ENCODE results near the gene ZNF446. TPM values are rescaled to one million over a fixed set of nuclear protein-coding genes. Genes with fewer than 3 reads are reported as not detected.

ZNF446 gene
- total RNA-seq, 6 experiments from 2014 or later = 1.4 to 5.4 (median 4.1) TPM

GRCh38 chr19:58474291-58474996 is 1.7 kb upstream of the ZNF446 start:
- Histone ChIP-seq H3K4me1 (peaks cover 0 to 24% (median 9%) of the 10 kb centered on the region in 4 donors), H3K27ac (no peak overlapping the region), H3K9me3 (no peaks in the 10 kb centered on the region), H3K27me3 (no peaks in the 10 kb centered on the region), H3K4me3 (no peak overlapping the region), H3K36me3 (no peaks in the 10 kb centered on the region)
- no peak for ATAC-seq
- 76% methylated on average over 8 of the region's 12 CpGs for WGBS (ENCODE audit: insufficient coverage, low coverage, low lambda C conversion rate, missing lambda C conversion rate)
- peak in 1 of 3 donors; percentile 39 for DNase-seq
- TF ChIP-seq POLR2A (IDR thresholded peaks at IDR 0.05) = no peak
- no peak for TF ChIP-seq CTCF (IDR thresholded peaks at IDR 0.05)
- intact Hi-C loops (cut with DNase I) = no loop called here

- 13% methylated on average over 15 of the region's 27 CpGs for WGBS (ENCODE audit: insufficient coverage, low coverage, low lambda C conversion rate, missing lambda C conversion rate)
Observed at GRCh38 chr19:58474997-58475713, 997 bp upstream of the ZNF446 start.

GRCh38 chr19:58476498-58477015 is 405 bp downstream of the ZNF446 start:
- Histone ChIP-seq H3K27me3 (no peaks in the 10 kb centered on the region), H3K4me1 (peaks cover 0 to 24% (median 9%) of the 10 kb centered on the region in 4 donors), H3K4me3 (peak overlapping the region; percentile 66 to 70 (median 66)), H3K27ac (peak overlapping the region; percentile 68 to 91 (median 81)), H3K36me3 (peaks cover 0 to 4% (median 0%) of the 10 kb centered on the region in 4 donors), H3K9me3 (no peaks in the 10 kb centered on the region)
- intact Hi-C loops (cut with DNase I) = no loop called here
- peak; percentile 9 for TF ChIP-seq POLR2A (IDR thresholded peaks at IDR 0.05)
- no peak for TF ChIP-seq CTCF (IDR thresholded peaks at IDR 0.05)
- 5% methylated on average over 13 of the region's 27 CpGs for WGBS (ENCODE audit: insufficient coverage, low coverage, low lambda C conversion rate, missing lambda C conversion rate)
- peak; percentile 2 to 51 (median 16) for ATAC-seq
- DNase-seq = peak in 2 of 3 donors; percentile 66 to 67

More at GRCh38 chr19:58474997-58475713, 997 bp upstream of the ZNF446 start:
- peaks cover 0 to 24% (median 9%) of the 10 kb centered on the region in 4 donors for H3K4me1 ChIP-seq
- H3K36me3 ChIP-seq = no peaks in the 10 kb centered on the region
- peak overlapping the region; percentile 66 to 70 (median 66) for H3K4me3 ChIP-seq
- ATAC-seq = no peak
- H3K27ac ChIP-seq = peak overlapping the region; percentile 68 to 91 (median 81)
- no peaks in the 10 kb centered on the region for H3K9me3 ChIP-seq
- intact Hi-C loops (cut with DNase I) = no loop called here
- TF ChIP-seq CTCF (IDR thresholded peaks at IDR 0.05) (no peak), POLR2A (IDR thresholded peaks at IDR 0.05) (no peak)
- DNase-seq = peak in 1 of 3 donors; percentile 19
- no peaks in the 10 kb centered on the region for H3K27me3 ChIP-seq

GRCh38 chr19:58477130-58477529 is 978 bp downstream of the ZNF446 start:
- no peaks in the 10 kb centered on the region for H3K9me3 ChIP-seq
- TF ChIP-seq CTCF (IDR thresholded peaks at IDR 0.05) (no peak), POLR2A (IDR thresholded peaks at IDR 0.05) (no peak)
- H3K27me3 ChIP-seq = no peaks in the 10 kb centered on the region
- ATAC-seq = no peak
- peak in 1 of 3 donors; percentile 61 for DNase-seq
- peak overlapping the region in 1 of 3 donors; percentile 66 for H3K4me3 ChIP-seq
- H3K27ac ChIP-seq = peak overlapping the region; percentile 68 to 91 (median 81)
- 88% methylated on average over 5 of the region's 15 CpGs for WGBS (ENCODE audit: insufficient coverage, low coverage, low lambda C conversion rate, missing lambda C conversion rate)
- H3K36me3 ChIP-seq = peaks cover 0 to 4% (median 0%) of the 10 kb centered on the region in 4 donors
- peaks cover 0 to 24% (median 9%) of the 10 kb centered on the region in 4 donors for H3K4me1 ChIP-seq
- intact Hi-C loops (cut with DNase I) = no loop called here

Measured in right lobe of liver (tissue), 6 donors.